Natural killer cell (primary cell): ENCODE measurements around the gene MAN1C1. TPM values are rescaled to one million over a fixed set of nuclear protein-coding genes. Genes with fewer than 3 reads are reported as not detected.

Experiments
- ATAC-seq, 3 donors: fragments of 150-1000 bp in 2 of 3; fragments of 200-7000 bp in 1 of 3; cut with Tn5 transposase; 1 replicate in 1 of 3; 2 replicates in 2 of 3; pipeline ENCODE4 v1.10.0; 2021; ENCODE audit warnings: mild to moderate bottlenecking in 2 of 3, moderate library complexity in 2 of 3
- DNase-seq, 2 donors: peaks; one replicate each; pipeline versions ENCODE4 v3.0.0 to v3.0.0-alpha.2; 2013 to 2021; ENCODE audit warnings: mixed read lengths in 1 of 2
- H3K27ac ChIP-seq: one replicate; pipeline ENCODE4 v1.5.1; 2013; ENCODE audit warnings: mild to moderate bottlenecking, low read length
- H3K27me3 ChIP-seq: one replicate; pipeline ENCODE4 v1.6.1; 2013; ENCODE audit warnings: low read length; ENCODE audit not compliant: control insufficient read depth, insufficient read depth
- H3K36me3 ChIP-seq: one replicate; pipeline ENCODE4 v1.6.1; 2013; ENCODE audit warnings: low read length; ENCODE audit not compliant: control insufficient read depth, insufficient read depth
- H3K4me1 ChIP-seq: one replicate; pipeline ENCODE4 v1.6.1; 2013; ENCODE audit warnings: low read length; ENCODE audit not compliant: control insufficient read depth, insufficient read depth
- H3K4me3 ChIP-seq: one replicate; pipeline ENCODE4 v1.5.1; 2013; ENCODE audit warnings: low read length
- H3K9me3 ChIP-seq: one replicate; pipeline ENCODE4 v1.6.1; 2013; ENCODE audit warnings: low read length; ENCODE audit not compliant: control insufficient read depth, insufficient read depth
- H3K27ac Mint-ChIP-seq, 2 donors: one replicate each; pipeline ENCODE4 v1.8.0; 2022; ENCODE audit warnings: mild to moderate bottlenecking in 2 of 2, mixed read lengths in 2 of 2, moderate library complexity in 1 of 2
- H3K27me3 Mint-ChIP-seq, 2 donors: one replicate each; pipeline ENCODE4 v1.8.0; 2022; ENCODE audit warnings: low read depth in 2 of 2, mixed read lengths in 2 of 2
- H3K36me3 Mint-ChIP-seq: one replicate; pipeline ENCODE4 v1.8.0; 2022; ENCODE audit warnings: mixed read lengths
- H3K4me1 Mint-ChIP-seq, 2 donors: one replicate each; pipeline ENCODE4 v1.8.0; 2022; ENCODE audit warnings: mixed read lengths in 2 of 2
- H3K4me3 Mint-ChIP-seq: one replicate; pipeline ENCODE4 v1.8.0; 2022; ENCODE audit warnings: mild to moderate bottlenecking, moderate library complexity, mixed read lengths
- H3K9me3 Mint-ChIP-seq, 2 donors: one replicate each; pipeline ENCODE4 v1.8.0; 2022; ENCODE audit warnings: mixed read lengths in 2 of 2
- CTCF ChIP-seq: fragments of 200-600 bp; IDR thresholded peaks from one replicate; pipeline ENCODE4 v1.8.0; 2022; ENCODE audit warnings: antibody characterized with exemption
- WGBS: methylation state at CpG from one replicate; pipeline ENCODE4 v1.1.7; 2013; ENCODE audit warnings: missing lambda C conversion rate; ENCODE audit not compliant: insufficient coverage; 5-methylcytosine and 5-hydroxymethylcytosine counted together
- intact Hi-C: fragments of 100-400 bp; cut with micrococcal nuclease; formaldehyde crosslinking; loops from one replicate; pipeline ENCODE4 v1.14.2; 2022
- total RNA-seq, 4 donors: library from RNA; stranded (reverse); fragments of 120-200 nt in 1 of 4; gene quantifications; one replicate each; pipeline versions ENCODE4 v1.2.3 to v1.2.4, GENCODE V29; 2013 to 2022

Gene MAN1C1
- total RNA-seq, 3 donors from 2014 or later (not counting 1 experiment from before 2014, with no cell fraction given), result 3.6 to 7.5 (median 7.1) TPM

GRCh38 chr1:25673456-25673855 lies 56.9 kb downstream of the MAN1C1 start:
- DNase-seq, result peak in 1 of 2 donors; percentile 28
- Histone ChIP-seq H3K27me3 (no peaks in the 10 kb centered on the region), H3K36me3 (no peaks in the 10 kb centered on the region), H3K4me3 (no peak overlapping the region), H3K4me1 (peaks cover 31% of the 10 kb centered on the region), H3K9me3 (no peaks in the 10 kb centered on the region), H3K27ac (no peak overlapping the region)
- Mint-ChIP-seq H3K4me1 (peaks cover 48 to 64% of the 10 kb centered on the region in 2 donors), H3K9me3 (no peaks in the 10 kb centered on the region), H3K27ac (peak overlapping the region in 1 of 2 donors; percentile 71), H3K4me3 (no peak overlapping the region), H3K27me3 (no peaks in the 10 kb centered on the region), H3K36me3 (no peaks in the 10 kb centered on the region)
- 96% methylated on average over 3 of the region's 3 CpGs for WGBS
- intact Hi-C loops, result no loop called here
- no peak for TF ChIP-seq CTCF
- no peak for ATAC-seq

GRCh38 chr1:25673962-25674806 lies 57.6 kb downstream of the MAN1C1 start:
- peaks cover 54 to 64% of the 10 kb centered on the region in 2 donors for H3K4me1 Mint-ChIP-seq
- intact Hi-C loops, result no loop called here
- H3K27ac ChIP-seq, result no peak overlapping the region
- H3K27me3 Mint-ChIP-seq, result no peaks in the 10 kb centered on the region
- H3K36me3 ChIP-seq, result no peaks in the 10 kb centered on the region
- peaks cover 31% of the 10 kb centered on the region for H3K4me1 ChIP-seq
- H3K9me3 ChIP-seq, result no peaks in the 10 kb centered on the region
- peak overlapping the region; percentile 4 to 71 for H3K27ac Mint-ChIP-seq
- 86% methylated on average over 8 of the region's 8 CpGs for WGBS
- no peak for TF ChIP-seq CTCF
- no peak overlapping the region for H3K4me3 Mint-ChIP-seq
- no peaks in the 10 kb centered on the region for H3K36me3 Mint-ChIP-seq
- DNase-seq (no peak), ATAC-seq (no peak)
- H3K9me3 Mint-ChIP-seq, result no peaks in the 10 kb centered on the region
- H3K27me3 ChIP-seq, result no peaks in the 10 kb centered on the region
- no peak overlapping the region for H3K4me3 ChIP-seq

- TF ChIP-seq CTCF, result no peak
- Histone ChIP-seq H3K36me3 (no peaks in the 10 kb centered on the region), H3K4me3 (no peak overlapping the region), H3K27me3 (no peaks in the 10 kb centered on the region), H3K4me1 (peaks cover 31% of the 10 kb centered on the region), H3K9me3 (no peaks in the 10 kb centered on the region), H3K27ac (no peak overlapping the region)
- WGBS, result 92% methylated on average over 3 of the region's 3 CpGs
- Mint-ChIP-seq H3K4me1 (peaks cover 54 to 63% of the 10 kb centered on the region in 2 donors), H3K27ac (peak overlapping the region; percentile 4 to 71), H3K27me3 (no peaks in the 10 kb centered on the region), H3K4me3 (no peak overlapping the region), H3K36me3 (no peaks in the 10 kb centered on the region), H3K9me3 (no peaks in the 10 kb centered on the region)
- ATAC-seq (no peak), DNase-seq (no peak)
- intact Hi-C loops, result no loop called here
Observed at GRCh38 chr1:25674807-25675084, 58.2 kb downstream of the MAN1C1 start.
